ENCODE results near the gene CEP350.

DNA sequence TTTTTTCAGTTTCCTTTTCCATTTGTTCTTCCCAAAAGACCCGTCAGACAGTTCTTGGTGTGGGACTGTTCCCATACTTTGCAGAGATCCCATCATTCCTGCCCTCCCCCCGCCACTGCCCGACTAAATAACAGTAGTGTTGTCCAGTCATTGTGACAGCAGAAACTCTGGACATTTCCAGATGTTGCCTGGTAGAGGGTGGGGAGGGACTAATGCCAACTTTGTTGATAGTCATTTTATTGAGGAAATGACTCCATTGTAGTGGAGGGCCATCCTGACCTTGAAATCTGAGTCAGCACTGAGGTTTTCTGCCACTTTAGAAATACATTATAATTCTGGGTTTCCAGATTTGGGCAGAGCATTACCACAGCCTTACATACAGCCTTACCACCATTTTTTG is 85.4 kb downstream of the CEP350 start:
- no peak for TF ChIP-seq EZH2 (IDR thresholded peaks at IDR 0.05; ENCODE audit: borderline replicate concordance)
- TF ChIP-seq, protein P1, sequence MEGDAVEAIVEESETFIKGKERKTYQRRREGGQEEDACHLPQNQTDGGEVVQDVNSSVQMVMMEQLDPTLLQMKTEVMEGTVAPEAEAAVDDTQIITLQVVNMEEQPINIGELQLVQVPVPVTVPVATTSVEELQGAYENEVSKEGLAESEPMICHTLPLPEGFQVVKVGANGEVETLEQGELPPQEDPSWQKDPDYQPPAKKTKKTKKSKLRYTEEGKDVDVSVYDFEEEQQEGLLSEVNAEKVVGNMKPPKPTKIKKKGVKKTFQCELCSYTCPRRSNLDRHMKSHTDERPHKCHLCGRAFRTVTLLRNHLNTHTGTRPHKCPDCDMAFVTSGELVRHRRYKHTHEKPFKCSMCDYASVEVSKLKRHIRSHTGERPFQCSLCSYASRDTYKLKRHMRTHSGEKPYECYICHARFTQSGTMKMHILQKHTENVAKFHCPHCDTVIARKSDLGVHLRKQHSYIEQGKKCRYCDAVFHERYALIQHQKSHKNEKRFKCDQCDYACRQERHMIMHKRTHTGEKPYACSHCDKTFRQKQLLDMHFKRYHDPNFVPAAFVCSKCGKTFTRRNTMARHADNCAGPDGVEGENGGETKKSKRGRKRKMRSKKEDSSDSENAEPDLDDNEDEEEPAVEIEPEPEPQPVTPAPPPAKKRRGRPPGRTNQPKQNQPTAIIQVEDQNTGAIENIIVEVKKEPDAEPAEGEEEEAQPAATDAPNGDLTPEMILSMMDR (IDR thresholded peaks at IDR 0.05; ENCODE audit: poor library complexity), result no peak
